Ectodermal cell (in vitro differentiated cells): Measurements from ENCODE around the gene CSRNP3.

ENCODE experiments used
- H3K27ac ChIP-seq: 2 replicates; pipeline ENCODE4 v1.7.0; 2013; ENCODE audit warnings: mild to moderate bottlenecking, low read depth, low read length; ENCODE audit not compliant: insufficient read depth, poor library complexity, severe bottlenecking
- H3K27me3 ChIP-seq: 2 replicates; pipeline ENCODE4 v1.7.0; 2013; ENCODE audit warnings: mild to moderate bottlenecking, low read length; ENCODE audit not compliant: insufficient read depth, control insufficient read depth, poor library complexity, severe bottlenecking
- H3K36me3 ChIP-seq: one replicate; pipeline ENCODE4 v1.7.0; 2013; ENCODE audit warnings: low read length; ENCODE audit not compliant: control insufficient read depth, insufficient read depth
- H3K4me1 ChIP-seq: one replicate; pipeline ENCODE4 v1.7.0; 2013; ENCODE audit warnings: low read length; ENCODE audit not compliant: control insufficient read depth, insufficient read depth
- H3K4me3 ChIP-seq: 2 replicates; pipeline ENCODE4 v1.7.0; 2013; ENCODE audit warnings: low read depth, low read length, control low read depth; ENCODE audit not compliant: insufficient read depth
- H3K9me3 ChIP-seq: 2 replicates; pipeline ENCODE4 v1.7.0; 2013; ENCODE audit warnings: mild to moderate bottlenecking, low read length, moderate library complexity; ENCODE audit not compliant: control insufficient read depth
- WGBS, 2 experiments: methylation state at CpG; one replicate each; pipeline ENCODE4 v1.1.7; 2013; ENCODE audit warnings: missing lambda C conversion rate in 2 of 2; 5-methylcytosine and 5-hydroxymethylcytosine counted together

The CSRNP3 gene

GRCh38 chr2:165467921-165468320 lies 1.6 kb upstream of the CSRNP3 start:
- WGBS, 2 experiments, result 96% methylated on average over 3 of the region's 3 CpGs
- no peaks in the 10 kb centered on the region for H3K36me3 ChIP-seq
- H3K9me3 ChIP-seq, result no peaks in the 10 kb centered on the region
- no peak overlapping the region for H3K27ac ChIP-seq
- no peak overlapping the region for H3K4me3 ChIP-seq
- H3K4me1 ChIP-seq, result no peaks in the 10 kb centered on the region
- no peaks in the 10 kb centered on the region for H3K27me3 ChIP-seq

- Histone ChIP-seq H3K27me3 (no peaks in the 10 kb centered on the region), H3K4me1 (no peaks in the 10 kb centered on the region), H3K27ac (no peak overlapping the region), H3K36me3 (no peaks in the 10 kb centered on the region), H3K4me3 (peak overlapping the region; percentile 66), H3K9me3 (no peaks in the 10 kb centered on the region)
Observed at GRCh38 chr2:165470361-165470760, 863 bp downstream of the CSRNP3 start.

- no peak overlapping the region for H3K27ac ChIP-seq
- H3K36me3 ChIP-seq, result no peaks in the 10 kb centered on the region
- no peaks in the 10 kb centered on the region for H3K4me1 ChIP-seq
- H3K27me3 ChIP-seq, result no peaks in the 10 kb centered on the region
- peak overlapping the region; percentile 19 for H3K4me3 ChIP-seq
- no peaks in the 10 kb centered on the region for H3K9me3 ChIP-seq
- WGBS, 2 experiments, result 27 to 33% methylated on average over 1 of the region's 1 CpG
Observed at GRCh38 chr2:165471349-165471950, 2.0 kb downstream of the CSRNP3 start.

- Histone ChIP-seq H3K4me1 (no peaks in the 10 kb centered on the region), H3K36me3 (no peaks in the 10 kb centered on the region), H3K27me3 (no peaks in the 10 kb centered on the region), H3K27ac (no peak overlapping the region), H3K4me3 (no peak overlapping the region), H3K9me3 (no peaks in the 10 kb centered on the region)
- 90 to 100% methylated on average over 1 to 3 of the region's 3 CpGs for WGBS, 2 experiments
Observed at GRCh38 chr2:165472922-165473321, 3.4 kb downstream of the CSRNP3 start.

GRCh38 chr2:165474619-165475276 lies 5.2 kb downstream of the CSRNP3 start:
- H3K27me3 ChIP-seq, result no peaks in the 10 kb centered on the region
- no peaks in the 10 kb centered on the region for H3K4me1 ChIP-seq
- H3K36me3 ChIP-seq, result no peaks in the 10 kb centered on the region
- no peak overlapping the region for H3K4me3 ChIP-seq
- H3K9me3 ChIP-seq, result no peaks in the 10 kb centered on the region
- H3K27ac ChIP-seq, result no peak overlapping the region
- WGBS, 2 experiments, result 58 to 83% methylated on average over 2 to 3 of the region's 3 CpGs

GRCh38 chr2:165475277-165476004 lies 5.9 kb downstream of the CSRNP3 start:
- no peak overlapping the region for H3K27ac ChIP-seq
- WGBS, 2 experiments, result 89 to 90% methylated on average over 6 of the region's 6 CpGs
- H3K4me3 ChIP-seq, result no peak overlapping the region

GRCh38 chr2:165479856-165480255 lies 10.4 kb downstream of the CSRNP3 start:
- WGBS, 2 experiments, result 74 to 85% methylated on average over 4 of the region's 4 CpGs
- Histone ChIP-seq H3K9me3 (no peaks in the 10 kb centered on the region), H3K4me1 (no peaks in the 10 kb centered on the region), H3K27me3 (no peaks in the 10 kb centered on the region), H3K27ac (no peak overlapping the region), H3K4me3 (no peak overlapping the region), H3K36me3 (peaks cover 13% of the 10 kb centered on the region)

More at GRCh38 chr2:165475277-165476004, 5.9 kb downstream of the CSRNP3 start:
- Histone ChIP-seq H3K36me3 (no peaks in the 10 kb centered on the region), H3K27me3 (no peaks in the 10 kb centered on the region), H3K4me1 (no peaks in the 10 kb centered on the region), H3K9me3 (no peaks in the 10 kb centered on the region)

GRCh38 chr2:165494573-165494972 lies 25.1 kb downstream of the CSRNP3 start:
- Histone ChIP-seq H3K27me3 (no peaks in the 10 kb centered on the region), H3K36me3 (no peaks in the 10 kb centered on the region), H3K9me3 (no peaks in the 10 kb centered on the region), H3K4me1 (no peaks in the 10 kb centered on the region), H3K4me3 (no peak overlapping the region), H3K27ac (no peak overlapping the region)
- 94 to 98% methylated on average over 3 to 4 of the region's 4 CpGs for WGBS, 2 experiments

- H3K4me1 ChIP-seq, result no peaks in the 10 kb centered on the region
- H3K9me3 ChIP-seq, result no peaks in the 10 kb centered on the region
- H3K4me3 ChIP-seq, result no peak overlapping the region
- 95 to 97% methylated on average over 3 of the region's 3 CpGs for WGBS, 2 experiments
- H3K27ac ChIP-seq, result no peak overlapping the region
- no peaks in the 10 kb centered on the region for H3K36me3 ChIP-seq
- H3K27me3 ChIP-seq, result no peaks in the 10 kb centered on the region
Observed at GRCh38 chr2:165497659-165498317, 28.3 kb downstream of the CSRNP3 start.

GRCh38 chr2:165499131-165499530 lies 29.6 kb downstream of the CSRNP3 start:
- Histone ChIP-seq H3K9me3 (no peaks in the 10 kb centered on the region), H3K4me3 (no peak overlapping the region), H3K27me3 (no peaks in the 10 kb centered on the region), H3K4me1 (no peaks in the 10 kb centered on the region), H3K36me3 (no peaks in the 10 kb centered on the region), H3K27ac (no peak overlapping the region)
- WGBS, 2 experiments, result 90 to 99% methylated on average over 3 of the region's 3 CpGs
